ENCODE results near the gene PRMT5.

PRMT5 gene

DNA sequence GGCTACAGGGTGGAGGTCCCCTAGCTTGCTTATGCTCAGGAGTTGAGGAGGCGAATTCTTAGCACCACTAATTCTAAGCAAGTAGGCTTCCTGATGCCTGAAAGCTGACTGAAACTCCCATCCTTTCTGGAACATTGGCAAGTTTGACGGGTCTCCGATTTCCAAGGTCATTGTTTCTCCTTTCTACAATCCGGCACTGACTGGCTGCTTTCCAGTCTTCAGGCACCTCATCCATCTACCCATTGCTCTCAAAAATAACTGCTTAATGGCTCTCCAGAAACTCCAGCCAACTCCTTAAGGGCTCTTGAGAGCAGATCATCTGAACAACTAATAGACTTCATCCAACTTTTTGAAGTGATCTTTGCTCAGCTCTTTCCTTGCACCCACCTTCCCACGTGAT lies 32.8 kb downstream of the PRMT5 start:
- FAIRE-seq = no peak

- FAIRE-seq = no peak
Measured at GRCh38 chr14:22895402-22895801, 33.8 kb downstream of the PRMT5 start.

GRCh38 chr14:22893706-22894105 lies 35.5 kb downstream of the PRMT5 start:
- FAIRE-seq = no peak

GRCh38 chr14:22892488-22892887 lies 36.7 kb downstream of the PRMT5 start:
- no peak for FAIRE-seq

GRCh38 chr14:22890416-22890815 lies 38.8 kb downstream of the PRMT5 start:
- no peak for FAIRE-seq

GRCh38 chr14:22888662-22889061 lies 40.5 kb downstream of the PRMT5 start:
- FAIRE-seq = no peak

DNA sequence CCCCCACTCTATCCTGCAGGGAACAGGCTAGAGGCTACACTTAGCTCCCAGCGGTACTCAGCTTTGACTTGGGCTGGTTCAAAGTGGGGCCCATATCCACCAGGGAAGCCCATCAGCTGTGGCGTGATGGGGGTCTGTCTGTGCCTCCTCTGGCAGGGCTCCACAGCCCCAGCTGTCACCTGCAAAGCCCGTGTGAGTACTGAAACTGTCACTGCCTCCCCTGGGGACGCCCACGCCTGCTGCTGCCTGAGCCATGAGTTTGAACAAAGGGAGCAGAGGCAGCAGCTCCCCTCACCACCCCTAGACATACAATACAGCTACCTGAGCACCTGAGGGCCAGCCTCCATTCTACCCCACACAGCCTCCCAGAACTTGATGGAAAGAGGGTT lies 41.2 kb downstream of the PRMT5 start:
- FAIRE-seq = no peak

DNA sequence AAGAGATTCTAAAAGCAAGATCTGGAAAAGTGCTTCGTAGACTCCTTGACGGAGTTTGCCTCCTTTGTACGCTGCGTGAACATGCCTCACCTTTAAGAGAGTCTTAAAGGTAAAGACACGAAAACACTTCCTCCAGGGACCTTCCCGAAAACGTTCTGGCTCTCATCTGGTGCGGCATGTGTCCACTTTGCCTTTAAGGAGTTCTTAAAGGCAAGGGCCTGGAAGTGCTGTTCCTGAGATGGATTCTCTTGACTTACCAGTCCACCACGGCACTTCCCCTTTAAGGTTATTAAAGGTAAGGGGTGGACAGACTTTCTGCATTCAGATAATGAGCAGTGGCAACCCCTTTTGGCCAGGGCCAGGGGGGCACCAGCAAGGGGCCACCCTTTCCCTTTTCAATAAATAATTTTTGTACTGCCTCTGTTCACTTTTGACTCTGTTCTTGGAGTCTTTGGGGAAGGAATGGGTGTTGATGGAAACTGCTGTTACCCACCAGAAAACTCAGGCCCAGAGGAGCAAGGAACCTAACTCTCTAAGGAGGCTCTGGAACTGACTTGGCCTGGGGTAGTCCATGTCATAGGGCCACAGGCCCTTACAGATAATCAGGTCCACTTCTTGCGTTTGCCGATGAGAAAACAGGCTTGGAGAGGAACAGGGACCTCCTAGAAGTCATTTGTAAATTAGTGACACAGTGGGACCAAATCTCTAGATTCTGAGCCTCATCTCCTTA lies 41.8 kb downstream of the PRMT5 start:
- no peak for FAIRE-seq

GRCh38 chr14:22886500-22887259 lies 42.5 kb downstream of the PRMT5 start:
- FAIRE-seq = no peak

GRCh38 chr14:22885975-22886374 lies 43.2 kb downstream of the PRMT5 start:
- no peak for FAIRE-seq

- no peak for FAIRE-seq
Measured at GRCh38 chr14:22884738-22885523, 44.2 kb downstream of the PRMT5 start.

GRCh38 chr14:22884076-22884737 lies 45.0 kb downstream of the PRMT5 start:
- FAIRE-seq = no peak

DNA sequence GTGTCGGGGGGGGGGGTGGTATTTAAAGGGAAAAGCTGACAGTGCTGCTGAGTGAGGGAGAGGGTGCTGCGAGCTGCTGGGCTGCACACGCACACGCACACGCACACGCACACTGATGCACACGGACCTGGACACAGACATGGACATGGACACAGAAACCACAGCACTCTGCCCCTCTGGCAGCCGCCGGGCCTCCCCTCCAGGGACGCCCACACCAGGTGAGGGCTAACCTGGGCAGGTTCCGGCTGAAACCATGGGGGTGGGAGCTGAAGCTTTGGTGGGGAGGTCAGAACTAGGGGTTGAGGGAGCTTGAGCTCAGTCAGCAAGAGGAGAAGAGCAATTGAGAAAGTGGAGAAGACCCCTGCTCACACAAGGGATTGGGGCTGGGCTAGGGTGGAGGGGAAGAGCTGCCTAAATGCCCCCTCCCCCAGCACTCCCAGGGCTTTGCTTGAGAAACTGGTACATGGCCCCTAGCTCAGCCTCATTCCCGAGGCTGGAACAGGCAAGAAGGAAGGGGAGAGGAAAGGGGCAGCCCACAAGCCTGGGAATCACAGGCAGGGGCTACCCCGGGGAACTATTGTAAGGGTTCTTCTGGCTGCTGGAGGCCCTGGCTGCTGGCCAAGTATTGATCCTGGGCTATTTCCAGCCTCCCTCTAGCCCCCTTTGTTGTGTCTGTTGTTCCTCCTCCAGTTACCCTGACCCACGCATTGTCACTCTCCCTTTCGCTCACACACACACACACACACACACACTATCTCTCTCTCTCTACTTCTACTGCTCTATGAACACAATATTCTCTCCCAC lies 45.8 kb downstream of the PRMT5 start, which contains the start of gene REM2:
TSS of gene REM2 (plus strand) at position 50 of the 804 bp plus-strand sequence. CDS start at position 116, 66 bp downstream.
- no peak for FAIRE-seq

DNA sequence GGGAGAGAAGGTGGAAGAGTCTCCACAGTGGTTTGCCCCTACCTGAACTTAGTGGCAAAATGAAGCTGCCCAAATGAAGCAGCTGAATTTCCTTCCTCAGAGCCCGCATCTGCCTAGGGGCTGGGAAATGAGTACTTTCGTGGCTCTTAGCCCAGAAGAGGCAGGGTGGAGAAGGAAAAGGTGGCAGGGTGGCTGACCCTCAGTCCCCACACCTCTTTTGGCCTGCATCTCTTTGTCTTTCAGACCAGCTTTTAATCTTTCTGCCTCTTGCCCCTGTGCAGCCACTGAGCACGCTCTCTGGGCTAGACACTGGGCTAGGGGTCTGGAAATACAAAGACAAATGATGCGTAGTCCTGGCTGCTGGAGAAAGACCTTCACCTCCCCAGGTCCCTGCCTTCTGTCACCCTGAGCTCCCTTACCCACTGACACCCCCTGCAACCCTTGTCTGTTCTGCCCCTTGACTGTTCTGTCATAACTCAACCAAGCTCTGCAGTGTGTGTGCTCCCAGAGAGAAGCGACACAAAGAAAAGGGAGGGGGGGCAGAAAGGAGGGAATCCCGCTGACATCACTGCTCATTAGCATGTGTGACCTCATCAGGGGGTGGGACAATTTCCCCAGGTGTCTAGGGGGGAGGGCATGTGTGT lies 46.5 kb downstream of the PRMT5 start:
- no peak for FAIRE-seq

DNA sequence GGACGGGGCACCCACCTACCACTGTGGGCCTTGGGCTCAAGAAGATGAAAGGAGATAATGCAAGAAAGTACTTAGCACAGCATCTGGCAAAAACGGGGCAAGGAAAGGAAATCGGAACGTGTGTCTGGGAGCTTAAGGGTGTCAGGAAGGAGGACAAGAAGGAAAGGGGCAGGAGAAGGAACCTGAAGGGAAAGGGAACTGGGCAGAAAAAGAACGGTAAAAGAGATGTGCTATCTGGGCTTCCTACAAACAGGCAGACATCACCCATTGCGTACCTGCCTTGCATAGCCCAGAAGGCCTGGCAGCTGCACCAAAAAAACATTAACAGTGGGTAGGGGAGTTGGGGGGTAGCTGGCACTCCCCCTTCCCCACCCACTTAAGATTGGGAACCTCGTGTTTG lies 47.1 kb downstream of the PRMT5 start:
- no peak for FAIRE-seq

DNA sequence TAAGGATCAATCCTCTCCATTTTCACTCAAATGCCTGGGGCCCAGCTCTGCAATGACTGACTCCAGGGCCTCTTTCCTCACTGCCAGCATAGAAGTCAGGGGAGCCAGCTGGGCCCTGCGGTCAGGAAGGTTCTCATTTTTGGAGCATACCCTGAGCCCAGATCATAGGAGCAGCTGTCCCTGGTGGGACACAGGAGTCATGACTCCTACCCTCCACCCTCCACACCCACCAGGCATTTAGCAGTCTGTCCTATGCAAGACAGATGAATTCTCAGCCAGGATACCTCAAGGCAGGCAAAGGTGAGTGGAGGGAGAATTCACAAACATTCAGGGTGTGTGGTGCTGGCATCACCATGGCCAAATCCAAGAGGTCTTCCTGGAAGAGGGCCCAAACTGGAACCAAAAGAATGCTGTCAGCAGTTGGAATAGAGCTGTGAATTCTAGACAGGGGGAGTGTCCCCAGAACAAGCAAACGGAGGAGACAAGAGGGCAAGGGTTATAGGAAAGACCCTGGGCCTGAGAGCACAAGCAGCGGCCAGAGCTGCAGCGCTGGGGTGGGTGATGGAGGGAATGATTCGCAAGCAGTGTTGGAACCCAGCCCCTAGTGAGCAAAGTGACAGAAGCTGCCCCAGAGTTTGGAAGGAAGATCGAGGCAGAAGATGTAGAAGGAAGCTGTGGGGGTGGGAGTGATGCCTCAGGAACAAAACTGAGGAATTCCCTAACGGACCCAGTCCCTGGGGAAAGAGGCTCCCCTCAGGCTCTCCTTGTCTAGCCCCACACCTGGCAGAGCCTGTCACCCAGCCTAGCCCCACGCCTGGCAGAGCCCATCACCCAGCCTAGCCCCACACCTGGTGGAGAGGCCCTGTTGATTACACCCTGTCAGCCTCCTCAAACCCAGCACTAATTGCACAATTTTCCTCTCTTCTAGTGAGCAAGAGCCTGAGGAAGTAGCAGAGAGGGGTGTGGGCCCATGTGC lies 50.6 kb downstream of the PRMT5 start:
- no peak for FAIRE-seq

DNA sequence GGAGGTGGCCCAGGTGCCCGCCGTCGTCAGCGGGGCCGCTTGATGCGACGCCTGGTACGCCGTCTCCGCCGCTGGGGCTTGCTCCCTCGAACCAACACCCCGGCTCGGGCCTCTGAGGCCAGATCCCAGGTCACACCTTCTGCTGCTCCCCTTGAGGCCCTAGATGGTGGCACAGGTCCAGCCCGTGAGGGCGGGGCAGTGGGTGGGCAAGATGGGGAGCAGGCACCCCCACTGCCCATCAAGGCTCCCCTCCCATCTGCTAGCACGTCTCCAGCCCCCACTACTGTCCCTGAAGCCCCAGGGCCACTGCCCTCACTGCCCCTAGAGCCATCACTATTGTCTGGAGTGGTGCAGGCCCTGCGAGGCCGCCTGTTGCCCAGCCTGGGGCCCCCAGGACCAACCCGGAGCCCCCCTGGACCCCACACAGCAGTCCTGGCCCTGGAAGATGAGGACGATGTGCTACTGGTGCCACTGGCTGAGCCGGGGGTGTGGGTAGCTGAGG lies 52.1 kb downstream of the PRMT5 start:
- no peak for FAIRE-seq

- no peak for FAIRE-seq
Measured at GRCh38 chr14:22875748-22876319, 53.3 kb downstream of the PRMT5 start.

DNA sequence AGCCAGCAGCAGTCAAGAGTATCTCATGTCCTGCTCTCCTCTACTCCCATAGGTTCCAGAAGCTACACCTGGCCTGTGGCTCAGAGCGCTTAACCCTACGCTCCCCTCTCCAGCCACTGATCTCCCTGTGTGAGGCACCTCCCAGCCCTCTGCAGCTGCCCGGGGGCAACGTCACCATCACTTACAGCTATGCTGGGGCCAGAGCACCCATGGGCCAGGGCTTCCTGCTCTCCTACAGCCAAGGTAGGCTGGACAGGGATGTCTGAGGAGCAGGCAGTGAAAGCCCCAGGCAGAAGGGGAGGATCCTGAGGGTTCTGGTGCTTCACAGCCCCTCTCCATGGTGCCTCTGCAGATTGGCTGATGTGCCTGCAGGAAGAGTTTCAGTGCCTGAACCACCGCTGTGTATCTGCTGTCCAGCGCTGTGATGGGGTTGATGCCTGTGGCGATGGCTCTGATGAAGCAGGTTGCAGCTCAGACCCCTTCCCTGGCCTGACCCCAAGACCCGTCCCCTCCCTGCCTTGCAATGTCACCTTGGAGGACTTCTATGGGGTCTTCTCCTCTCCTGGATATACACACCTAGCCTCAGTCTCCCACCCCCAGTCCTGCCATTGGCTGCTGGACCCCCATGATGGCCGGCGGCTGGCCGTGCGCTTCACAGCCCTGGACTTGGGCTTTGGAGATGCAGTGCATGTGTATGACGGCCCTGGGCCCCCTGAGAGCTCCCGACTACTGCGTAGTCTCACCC lies 54.0 kb downstream of the PRMT5 start:
- no peak for FAIRE-seq
